HG03442 (cell line): ENCODE measurements around the gene ZNF239.
"Not testable (repeated sequence)": the region's sequence is repeated elsewhere in the genome, so short reads cannot be mapped to it uniquely, and the experiment has no call there.

ENCODE experiments used
- ATAC-seq: cut with Tn5 transposase; IDR thresholded peaks from one replicate; pipeline ENCODE4 v1.9.1; 2021; ENCODE audit warnings: mild to moderate bottlenecking, moderate library complexity; ENCODE audit not compliant: unreplicated experiment

The ZNF239 gene

DNA sequence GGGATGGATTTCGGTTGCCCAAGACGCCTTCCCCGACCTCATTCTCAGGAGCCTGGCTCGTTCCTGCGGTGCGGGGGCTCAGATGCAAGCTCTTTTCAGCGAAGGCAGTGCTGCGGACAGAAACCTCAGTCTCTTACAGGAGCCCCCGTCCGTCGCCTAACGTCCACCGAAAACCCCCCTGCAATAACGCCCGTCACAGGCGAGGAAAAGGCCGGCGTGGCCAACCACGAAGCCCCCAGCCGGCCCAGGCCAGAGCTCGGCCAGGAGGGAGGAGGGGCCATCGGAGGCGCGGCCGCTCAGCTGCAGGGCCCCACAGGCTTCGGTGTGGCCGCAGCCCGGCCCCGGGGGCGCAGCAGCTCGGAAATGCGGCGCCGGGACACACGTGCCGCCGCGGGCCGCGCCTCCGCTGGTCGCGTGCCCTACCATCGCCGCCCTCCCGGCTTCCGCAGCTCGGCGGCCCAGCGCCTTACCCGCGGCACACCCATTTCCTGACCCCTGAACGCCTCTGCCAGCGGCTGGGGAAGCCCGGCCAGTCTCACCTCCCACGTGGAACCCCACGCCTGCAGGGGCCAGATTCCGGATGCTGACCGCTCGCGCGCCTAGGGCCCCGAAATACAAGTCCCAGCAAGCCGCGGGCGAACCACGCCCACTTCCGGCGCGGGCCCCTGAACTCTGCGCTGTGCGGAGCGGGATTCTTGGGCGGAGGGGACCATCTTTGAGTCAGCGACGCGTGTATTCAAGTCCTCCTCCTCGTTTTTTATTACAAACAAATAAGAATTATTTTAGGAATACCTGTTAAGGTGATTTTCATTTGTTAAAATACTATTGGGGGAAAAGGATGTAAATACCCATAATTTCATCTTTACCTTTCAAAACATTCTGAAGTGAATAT is at the start of gene ZNF239:
TSS of gene ZNF239 (minus strand) at position 616 of the 892 bp plus-strand sequence. CDS start 16,537 bp downstream, outside the sequence.
- peak; percentile 91 for ATAC-seq

DNA sequence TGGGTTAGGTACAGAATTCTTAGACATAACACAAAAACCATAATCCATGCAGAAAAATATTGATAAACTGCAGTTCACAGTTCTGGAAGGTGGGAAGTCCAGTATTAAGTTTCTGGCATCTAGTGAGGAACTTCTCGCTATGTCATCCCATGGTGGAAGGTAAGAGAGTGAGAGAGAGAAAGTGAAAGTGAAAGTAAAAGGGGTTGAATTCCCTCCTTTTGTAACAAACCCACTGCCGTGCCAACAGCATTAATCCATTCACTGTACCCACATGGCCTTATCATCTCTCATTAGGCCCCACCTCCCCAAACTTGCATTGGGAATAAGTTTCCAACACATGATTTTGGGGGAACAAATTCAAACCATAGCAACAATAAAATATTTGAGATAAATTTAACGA is 48.9 kb upstream of the ZNF239 start:
- no peak for ATAC-seq

DNA sequence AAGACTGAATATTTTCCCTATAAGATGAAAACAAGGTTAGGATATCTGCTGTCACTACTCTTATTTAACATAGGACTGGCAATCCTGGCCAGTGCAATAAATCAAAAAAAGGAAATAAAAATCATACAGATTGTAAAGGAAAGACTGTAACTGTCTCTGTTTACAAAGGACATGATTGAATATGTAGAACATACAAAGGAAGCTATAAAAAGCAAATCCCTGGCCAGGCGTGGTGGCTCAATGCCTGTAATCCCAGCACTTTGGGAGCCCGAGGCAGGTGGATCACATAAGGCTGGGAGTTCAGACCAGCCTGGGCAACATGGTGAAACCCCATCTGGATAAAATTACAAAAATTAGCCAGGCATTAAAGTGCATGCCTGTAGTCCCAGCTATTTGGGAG is 47.6 kb upstream of the ZNF239 start:
- no peak for ATAC-seq

DNA sequence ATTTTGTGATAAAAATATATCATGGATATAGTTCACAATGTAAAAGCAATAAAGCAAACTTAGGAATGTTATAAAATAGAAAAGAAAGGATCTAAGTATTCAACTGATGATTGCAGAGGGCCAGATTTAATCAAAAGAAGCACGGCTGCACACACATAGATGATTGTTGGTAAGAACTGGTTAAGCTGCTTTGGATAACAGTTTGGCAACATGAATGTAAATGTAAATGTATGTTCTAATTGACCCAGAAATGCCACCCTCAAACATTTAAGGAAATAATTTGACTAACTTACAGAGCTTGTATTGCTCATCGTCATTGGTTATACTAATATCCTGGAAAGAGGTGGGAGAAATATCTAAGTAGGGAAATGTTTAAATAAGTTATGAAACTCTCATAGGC is 45.0 kb upstream of the ZNF239 start:
- ATAC-seq: no peak

DNA sequence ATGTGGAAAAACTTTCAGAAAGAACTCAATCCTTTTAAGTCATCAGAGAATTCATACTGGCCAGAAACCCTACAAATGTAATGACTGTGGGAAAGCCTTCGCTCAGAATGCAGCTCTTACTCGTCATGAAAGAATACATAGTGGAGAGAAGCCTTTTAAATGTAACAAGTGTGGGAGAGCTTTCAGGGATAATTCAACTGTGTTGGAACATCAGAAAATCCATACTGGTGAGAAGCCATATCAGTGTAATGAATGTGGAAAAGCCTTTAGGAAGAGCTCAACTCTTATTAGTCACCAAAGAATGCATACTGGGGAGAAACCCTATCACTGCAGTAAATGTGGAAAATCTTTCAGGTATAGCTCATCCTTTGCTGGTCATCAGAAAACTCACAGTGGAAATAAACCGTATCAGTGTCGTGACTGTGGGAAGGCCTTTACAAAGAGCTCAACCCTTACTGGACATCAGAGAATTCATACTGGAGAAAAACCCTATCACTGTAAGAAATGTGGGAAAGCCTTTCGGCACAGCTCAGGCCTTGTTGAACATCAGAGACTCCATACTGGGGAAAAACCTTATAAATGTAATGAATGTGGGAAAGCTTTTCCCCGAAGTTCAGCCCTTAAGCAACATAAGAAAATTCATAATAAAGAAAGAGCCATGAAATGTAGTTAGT is 42.4 kb upstream of the ZNF239 start:
- ATAC-seq: no peak

DNA sequence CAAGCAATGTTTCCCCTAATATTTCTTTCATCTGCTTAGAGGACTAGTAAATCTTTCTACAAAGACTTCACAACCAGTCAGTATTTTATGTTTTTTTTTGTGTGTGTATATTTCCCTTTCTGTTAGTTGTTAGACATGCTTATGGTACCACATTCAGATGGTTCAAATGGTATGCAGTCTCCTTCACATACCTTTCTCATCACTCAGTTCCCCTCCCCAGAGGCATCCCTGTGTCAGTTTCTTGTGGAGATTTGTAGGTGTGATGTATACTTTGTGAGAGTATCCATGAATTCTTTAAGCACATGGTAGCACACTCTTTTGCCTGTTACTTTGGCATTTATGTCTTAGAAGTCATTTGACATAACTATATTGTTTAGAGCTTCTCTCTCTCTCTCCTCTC is 36.2 kb upstream of the ZNF239 start:
- no peak for ATAC-seq

DNA sequence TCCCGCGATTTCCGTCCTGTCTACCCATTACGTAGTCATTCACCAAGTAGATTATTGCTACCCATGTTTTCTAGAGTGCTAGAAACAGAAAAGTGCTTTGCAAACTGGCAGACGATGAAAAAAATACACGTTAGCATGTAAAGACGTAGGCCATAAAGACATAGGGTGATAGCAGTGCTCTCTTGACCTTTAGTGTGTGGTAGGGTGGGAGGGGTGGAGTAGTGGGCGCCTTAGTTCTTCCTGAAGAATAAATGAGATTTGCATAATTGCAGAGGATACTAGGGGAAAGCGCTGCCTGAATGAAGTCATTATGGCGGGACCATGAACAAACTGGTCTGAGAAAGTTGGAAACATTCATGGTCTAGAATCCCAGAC is 32.8 kb upstream of the ZNF239 start:
- no peak for ATAC-seq

DNA sequence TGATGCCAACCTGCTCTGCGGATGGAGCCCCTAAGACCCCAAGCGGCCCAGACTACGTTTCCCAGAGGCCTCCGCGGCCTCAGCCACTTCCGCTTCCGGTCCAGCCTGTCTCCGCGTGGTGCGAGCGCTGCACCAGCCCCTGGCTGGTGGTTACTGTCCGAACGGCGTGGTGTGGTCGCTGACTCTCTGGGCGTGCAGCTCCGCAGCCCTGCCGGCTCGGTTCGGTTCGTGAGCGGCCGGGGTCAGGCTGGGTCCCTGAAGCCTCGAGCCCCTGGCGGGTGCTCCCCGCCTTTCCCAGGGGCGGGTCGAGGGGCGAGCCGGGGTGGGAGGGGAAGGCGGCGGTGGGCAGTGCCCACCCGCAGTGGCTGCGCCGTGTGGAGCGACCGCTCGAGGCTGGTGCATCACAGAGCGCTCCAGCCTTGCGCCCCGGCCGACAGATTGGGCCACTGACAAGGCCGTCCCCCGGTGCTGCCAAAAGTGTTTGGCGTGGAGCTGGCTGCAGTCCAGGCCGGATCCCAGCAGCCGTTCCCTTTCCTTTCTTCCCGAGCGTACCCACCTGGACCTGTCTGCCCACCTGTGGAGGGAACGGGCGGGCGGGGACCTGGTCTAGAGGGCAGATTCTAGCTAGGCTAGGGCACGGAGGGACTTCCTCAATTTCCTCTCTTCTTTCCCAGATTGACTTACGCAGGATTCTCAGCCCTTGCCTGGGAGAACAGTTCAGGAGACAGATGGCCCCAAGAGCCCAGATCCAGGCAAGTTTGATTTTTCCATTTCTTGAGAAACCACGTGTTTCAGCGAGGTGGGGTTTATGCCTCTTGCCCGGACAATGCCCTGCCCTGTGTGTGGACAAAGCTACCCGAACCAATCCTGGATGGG is 32.1 kb upstream of the ZNF239 start, which contains the start of gene ZNF485:
TSS of gene ZNF485 (plus strand) at position 116 of the 876 bp plus-strand sequence. CDS start at position 729, 613 bp downstream.
- peak; percentile 98 for ATAC-seq

DNA sequence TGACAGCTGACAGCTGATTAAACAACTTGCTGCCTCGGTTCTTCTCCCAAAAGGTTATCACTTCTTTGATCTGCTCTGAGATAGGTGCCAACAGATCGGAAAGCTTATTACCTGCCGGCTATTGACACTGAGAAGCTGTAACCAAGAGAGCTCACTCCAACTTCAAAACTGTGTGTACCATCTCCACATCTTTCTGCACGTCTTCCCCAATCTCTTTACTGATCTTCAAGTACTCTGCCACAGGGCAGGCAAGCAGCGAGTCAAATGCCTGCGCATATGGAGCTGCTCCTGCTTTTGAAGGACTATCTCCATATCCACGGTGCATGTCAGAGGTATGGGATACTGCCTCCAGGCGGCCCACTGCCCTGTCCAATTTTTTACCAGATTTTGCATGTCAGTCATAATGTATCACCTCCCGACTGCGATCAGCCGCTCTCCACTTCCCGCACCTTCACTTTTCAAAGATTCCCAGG is 31.5 kb upstream of the ZNF239 start:
- no peak for ATAC-seq

DNA sequence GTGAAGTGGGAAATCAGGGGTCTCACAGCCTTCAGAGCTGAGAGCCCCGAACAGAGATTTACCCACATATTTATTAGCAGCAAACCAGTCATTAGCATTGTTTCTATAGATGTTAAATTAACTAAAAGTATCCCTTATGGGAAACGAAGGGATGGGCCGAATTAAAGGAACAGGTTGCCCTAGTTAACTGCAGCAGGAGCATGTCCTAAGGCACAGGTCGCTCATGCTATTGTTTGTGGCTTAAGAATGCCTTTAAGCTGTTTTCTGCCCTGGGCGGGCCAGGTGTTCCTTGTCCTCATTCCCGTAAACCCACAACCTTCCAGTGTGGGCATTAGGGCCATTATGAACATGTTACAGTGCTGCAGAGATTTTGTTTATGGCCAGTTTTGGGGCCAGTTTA is 27.2 kb upstream of the ZNF239 start:
- ATAC-seq: not testable (repeated sequence)

DNA sequence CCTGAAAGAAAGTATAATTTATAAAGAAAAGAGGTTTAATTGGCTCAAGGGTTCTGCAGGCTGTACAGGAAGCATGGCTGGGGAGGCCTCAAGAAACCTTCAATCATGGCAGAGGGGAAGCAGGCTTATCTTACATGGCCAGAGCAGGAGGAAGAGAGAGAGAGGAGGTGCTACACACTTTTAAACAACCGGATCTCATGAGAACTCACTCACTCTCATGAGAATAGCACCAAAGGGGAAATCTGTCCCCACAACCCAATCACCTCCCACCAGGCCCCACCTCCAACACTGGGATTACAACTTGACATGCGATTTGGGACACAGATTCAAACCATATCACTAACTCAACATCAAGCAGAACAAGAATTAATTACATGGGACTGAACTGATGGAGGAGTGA is 24.9 kb upstream of the ZNF239 start:
- ATAC-seq: no peak

DNA sequence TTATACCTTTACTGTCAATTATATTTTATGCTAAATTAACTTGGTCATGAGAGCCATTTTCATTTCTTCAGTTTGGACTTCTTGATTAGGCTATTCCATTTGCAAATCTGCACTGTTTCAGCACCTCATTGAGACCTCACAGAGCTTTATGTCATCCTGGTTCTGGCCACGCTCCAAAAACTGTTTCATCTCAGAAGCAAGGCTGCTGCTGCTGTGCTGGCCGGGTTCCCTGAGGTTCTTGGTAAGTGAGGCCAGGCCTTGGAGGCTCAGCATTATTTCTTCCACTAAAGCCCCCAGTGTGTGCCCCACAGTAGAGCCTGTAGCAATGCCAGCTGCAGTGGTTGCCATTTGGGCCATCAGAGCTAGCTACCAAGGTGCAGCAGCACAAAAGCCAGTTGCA is 24.0 kb upstream of the ZNF239 start:
- ATAC-seq: no peak

DNA sequence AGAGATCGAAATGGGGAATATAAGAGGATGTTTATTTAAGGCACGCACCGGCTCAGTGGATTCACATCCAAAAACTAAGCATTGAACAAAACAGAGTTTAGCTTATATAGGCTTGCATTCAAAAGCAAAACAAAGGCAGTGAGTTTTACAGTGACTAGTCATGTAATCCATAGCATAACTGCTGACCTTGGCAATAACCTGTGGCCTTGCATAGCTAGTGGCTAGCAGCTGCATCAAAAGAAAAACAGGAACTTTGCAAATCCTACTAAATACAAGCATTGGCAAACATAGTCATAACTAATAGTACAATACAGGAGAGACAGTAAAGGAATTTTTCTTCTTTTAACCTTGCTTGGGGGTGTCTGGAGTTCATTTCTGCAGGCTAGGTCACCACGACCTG is 22.1 kb upstream of the ZNF239 start:
- no peak for ATAC-seq

DNA sequence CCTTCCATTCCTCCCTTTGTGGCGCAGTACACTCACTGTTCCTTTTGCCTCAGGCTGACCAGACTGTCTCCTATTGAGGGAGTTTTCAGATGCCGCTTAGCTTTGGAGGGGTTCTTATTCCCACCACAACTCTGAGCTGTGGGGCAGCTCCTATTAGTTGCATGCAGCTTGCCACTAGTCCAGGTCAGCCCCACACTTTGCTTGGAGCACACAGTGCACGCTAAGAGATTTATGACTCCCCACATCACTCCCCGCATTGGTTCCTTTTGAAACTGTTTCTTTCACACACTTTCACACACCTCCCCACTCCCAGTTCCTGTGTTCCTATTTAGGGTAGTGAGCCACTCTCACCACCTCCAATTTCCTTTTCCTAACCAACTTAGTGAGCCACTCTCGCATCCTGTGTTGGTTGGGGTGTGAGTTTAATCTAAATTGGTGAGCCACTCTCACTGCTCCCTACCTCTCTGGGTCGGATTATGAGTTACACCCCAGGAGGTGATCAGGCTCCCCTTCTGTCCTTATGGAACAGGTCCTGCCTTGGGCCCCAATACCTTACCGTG is 21.4 kb upstream of the ZNF239 start:
- peak; percentile 49 for ATAC-seq

DNA sequence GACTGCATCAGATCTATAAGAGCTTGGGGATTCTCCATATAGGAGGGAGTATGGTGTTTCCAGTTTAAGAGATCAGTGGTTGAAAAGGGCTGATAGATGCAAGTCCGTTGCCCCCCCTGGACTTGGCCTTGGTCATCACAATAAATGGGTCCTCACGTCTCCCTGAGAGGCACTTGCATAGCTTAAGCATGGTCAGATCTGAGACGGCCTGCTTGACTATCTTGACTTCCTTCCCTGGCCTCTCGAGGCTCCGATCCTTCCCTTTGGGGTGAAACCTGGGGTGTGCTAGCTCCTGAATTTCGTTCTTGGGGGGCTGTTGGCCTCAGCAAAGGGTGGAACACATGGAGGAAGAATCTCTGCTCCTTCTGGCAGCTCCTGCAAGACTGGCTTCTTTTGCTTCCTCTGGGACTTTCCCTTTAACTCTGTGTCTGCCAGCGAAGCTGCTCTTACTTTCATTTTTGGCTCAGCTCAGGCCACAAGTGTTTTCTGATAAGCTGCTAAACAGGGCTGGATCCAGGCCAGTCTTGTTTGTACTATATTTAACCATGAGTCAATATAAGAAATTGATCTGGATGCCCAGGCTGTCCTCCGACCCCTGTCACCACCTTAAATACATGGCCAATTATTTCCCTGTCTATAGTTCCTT is 20.7 kb upstream of the ZNF239 start:
- ATAC-seq: peak; percentile 84

DNA sequence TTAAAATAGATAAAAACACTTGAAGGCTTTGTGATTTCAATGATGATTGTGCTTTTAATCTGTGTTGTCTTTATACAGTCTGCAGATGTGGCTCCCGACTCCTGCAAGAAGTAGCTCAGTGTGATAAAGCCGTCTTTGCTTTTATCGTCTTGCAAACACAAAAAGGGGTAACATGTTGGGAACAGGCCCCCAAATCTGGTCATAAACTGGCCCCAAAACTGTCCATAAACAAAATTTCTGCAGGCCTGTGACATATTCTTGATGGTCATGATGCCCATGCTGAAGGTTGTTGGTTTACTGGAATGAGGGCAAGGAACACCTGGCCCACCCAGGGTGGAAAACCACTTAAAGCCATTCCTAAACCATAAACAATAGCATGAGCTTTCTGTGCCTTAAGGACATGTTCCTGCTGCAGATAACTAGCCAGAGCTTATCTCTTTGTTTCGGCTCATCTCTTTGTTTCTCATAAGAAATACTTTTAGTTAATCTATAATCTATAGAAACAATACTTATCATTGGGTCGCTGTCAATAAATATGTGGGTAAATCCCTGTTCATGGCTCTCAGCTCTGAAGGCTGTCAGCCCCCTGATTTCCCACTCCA is 17.0 kb upstream of the ZNF239 start:
- ATAC-seq: no peak

DNA sequence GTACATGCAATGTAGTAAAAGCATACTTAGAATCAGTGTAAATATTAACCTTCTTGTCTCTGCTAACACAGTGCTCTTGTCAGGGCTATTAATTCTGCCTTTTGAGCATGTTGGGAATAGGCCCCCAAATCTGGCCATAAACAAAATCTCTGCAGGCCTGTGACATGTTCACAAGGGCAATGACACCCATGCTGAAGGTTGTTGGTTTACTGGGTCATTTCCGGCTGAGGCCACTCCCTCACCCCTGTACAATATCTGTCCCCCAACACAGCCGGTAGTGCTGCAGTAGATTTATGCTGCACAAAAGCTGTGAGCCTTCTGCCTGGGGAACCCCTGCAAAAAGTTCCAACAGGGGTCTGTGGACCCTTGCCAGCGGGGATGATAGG is 12.3 kb upstream of the ZNF239 start:
- not testable (repeated sequence) for ATAC-seq

DNA sequence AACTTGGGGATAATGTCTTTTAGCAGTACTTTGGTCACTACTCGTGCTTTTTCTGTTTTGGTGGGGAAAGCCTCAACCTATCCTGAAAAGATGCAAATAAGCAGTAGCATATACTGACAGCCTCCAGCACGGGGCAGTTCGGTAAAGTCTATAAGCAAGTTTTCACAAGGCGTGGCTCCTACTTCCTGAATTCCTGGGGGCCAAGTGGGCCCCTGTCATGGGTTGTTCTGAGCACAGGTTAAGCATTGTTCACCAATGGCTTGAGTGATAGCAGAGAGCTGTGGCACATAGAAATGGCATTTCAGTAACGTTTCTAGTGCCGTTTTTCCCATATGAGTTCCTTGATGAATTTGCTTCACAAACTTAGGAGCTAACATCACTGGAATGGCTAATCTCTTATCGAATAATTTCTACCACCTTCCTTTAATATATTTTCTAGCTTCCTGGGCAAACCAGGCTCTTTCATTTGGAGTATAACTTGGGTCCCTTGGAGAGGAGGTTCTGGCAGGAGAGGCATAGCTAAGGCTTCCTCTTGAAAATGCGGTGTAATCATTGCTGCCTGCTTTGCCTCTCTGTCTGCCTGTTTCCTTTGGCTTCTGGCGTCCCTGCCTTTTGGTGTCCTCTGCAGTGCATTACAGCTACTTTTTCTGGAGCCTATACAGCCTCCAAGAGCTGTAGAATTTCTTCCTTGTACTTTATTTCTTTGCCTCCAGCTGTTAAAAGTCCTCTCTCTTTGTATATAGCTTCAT is 11.7 kb upstream of the ZNF239 start:
- no peak for ATAC-seq

DNA sequence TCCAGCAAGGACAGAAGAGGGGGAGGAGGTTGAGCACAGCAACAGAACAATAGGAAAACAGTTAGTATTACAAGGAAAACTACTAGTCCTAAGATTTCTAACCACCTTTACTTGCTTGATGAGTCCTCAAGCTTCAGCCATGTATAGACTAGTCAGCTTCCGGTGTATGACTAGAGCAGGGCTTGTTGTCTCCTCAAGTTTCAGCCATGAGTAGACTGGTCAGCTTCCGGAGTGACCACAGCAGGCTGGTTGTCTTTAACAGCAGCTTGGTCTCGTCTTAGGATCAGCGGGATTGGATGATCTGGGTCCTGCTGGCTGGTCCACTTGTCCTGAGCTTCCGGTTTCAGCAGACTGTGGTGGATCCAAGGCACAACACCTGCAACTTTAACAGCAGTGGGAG is 10.6 kb upstream of the ZNF239 start:
- no peak for ATAC-seq
